OCI-LY1 (cell line): ENCODE results near the gene IGSF8.

Experiments used
- H2AFZ ChIP-seq: fragments of 200-600 bp; sonication (generic), shearing (Covaris generic); 2 replicates; pipeline ENCODE4 v1.6.0; 2014; ENCODE audit warnings: antibody characterized with exemption, mild to moderate bottlenecking, low read length
- H3F3A ChIP-seq: fragments of 200-600 bp; sonication (generic), shearing (Covaris generic); 2 replicates; pipeline ENCODE4 v1.6.0; 2014; ENCODE audit warnings: mild to moderate bottlenecking, antibody characterized with exemption, low read length, moderate library complexity; ENCODE audit not compliant: insufficient read depth
- H3K27ac ChIP-seq: fragments of 200-600 bp; sonication (generic); 2 replicates; pipeline ENCODE4 v1.5.1; 2014; ENCODE audit warnings: low read length, mixed run types, mild to moderate bottlenecking, low read depth; ENCODE audit not compliant: poor library complexity, severe bottlenecking
- H3K27me3 ChIP-seq: fragments of 200-600 bp; sonication (generic); 2 replicates; pipeline ENCODE4 v1.6.0; 2014; ENCODE audit warnings: antibody characterized with exemption, mild to moderate bottlenecking, low read length, moderate library complexity; ENCODE audit not compliant: insufficient read depth
- H3K36me3 ChIP-seq: fragments of 200-600 bp; sonication (generic); 2 replicates; pipeline ENCODE4 v1.6.1; 2014; ENCODE audit warnings: mild to moderate bottlenecking, antibody characterized with exemption, low read length, moderate library complexity, mixed read lengths; ENCODE audit not compliant: insufficient read depth
- H3K4me1 ChIP-seq: fragments of 200-600 bp; sonication (generic); 2 replicates; pipeline ENCODE4 v1.5.1; 2014; ENCODE audit warnings: mild to moderate bottlenecking, low read length, moderate library complexity; ENCODE audit not compliant: insufficient read depth, severe bottlenecking
- H3K4me2 ChIP-seq: fragments of 200-600 bp; sonication (generic), shearing (Covaris generic); 2 replicates; pipeline ENCODE4 v1.6.1; 2014; ENCODE audit warnings: low read length
- H3K4me3 ChIP-seq: fragments of 200-600 bp; sonication (generic); 2 replicates; pipeline ENCODE4 v1.5.1; 2014; ENCODE audit warnings: low read length, low read depth, mild to moderate bottlenecking, mixed read lengths; ENCODE audit not compliant: poor library complexity, severe bottlenecking
- H3K79me2 ChIP-seq: fragments of 200-600 bp; shearing (Covaris generic); 2 replicates; pipeline ENCODE4 v1.6.1; 2016; ENCODE audit warnings: mixed run types, low read length, mixed read lengths; ENCODE audit not compliant: insufficient read depth
- H3K9ac ChIP-seq: fragments of 200-600 bp; sonication (generic), shearing (Covaris generic); 2 replicates; pipeline ENCODE4 v1.6.1; 2014; ENCODE audit warnings: mild to moderate bottlenecking, low read length, mixed read lengths
- H3K9me2 ChIP-seq: fragments of 200-600 bp; sonication (generic), shearing (Covaris generic); 2 replicates; pipeline ENCODE4 v1.6.1; 2014; ENCODE audit warnings: low read depth, mild to moderate bottlenecking, low read length, mixed read lengths
- H3K9me3 ChIP-seq: fragments of 200-600 bp; shearing (Covaris generic); 2 replicates; pipeline ENCODE4 v1.6.1; 2014; ENCODE audit warnings: low read length, mixed read lengths
- H4K20me1 ChIP-seq: fragments of 200-600 bp; sonication (generic), shearing (Covaris generic); 2 replicates; pipeline ENCODE4 v1.6.0; 2016; ENCODE audit warnings: mild to moderate bottlenecking, low read length; ENCODE audit not compliant: insufficient read depth
- EZH2 ChIP-seq: fragments of 200-600 bp; sonication (generic), shearing (Covaris generic); IDR thresholded peaks from 2 replicates; pipeline ENCODE4 v1.8.0; 2017; ENCODE audit warnings: borderline replicate concordance, mixed run types, mild to moderate bottlenecking, antibody characterized with exemption, low read length, moderate library complexity, mixed read lengths
- TF ChIP-seq, protein P1 (sequence below): fragments of 200-600 bp; sonication (generic), shearing (Covaris generic); IDR thresholded peaks from 2 replicates; pipeline ENCODE4 v1.5.1; 2017; ENCODE audit warnings: mild to moderate bottlenecking, antibody characterized with exemption, low read length, moderate library complexity, mixed read lengths

IGSF8 gene

DNA sequence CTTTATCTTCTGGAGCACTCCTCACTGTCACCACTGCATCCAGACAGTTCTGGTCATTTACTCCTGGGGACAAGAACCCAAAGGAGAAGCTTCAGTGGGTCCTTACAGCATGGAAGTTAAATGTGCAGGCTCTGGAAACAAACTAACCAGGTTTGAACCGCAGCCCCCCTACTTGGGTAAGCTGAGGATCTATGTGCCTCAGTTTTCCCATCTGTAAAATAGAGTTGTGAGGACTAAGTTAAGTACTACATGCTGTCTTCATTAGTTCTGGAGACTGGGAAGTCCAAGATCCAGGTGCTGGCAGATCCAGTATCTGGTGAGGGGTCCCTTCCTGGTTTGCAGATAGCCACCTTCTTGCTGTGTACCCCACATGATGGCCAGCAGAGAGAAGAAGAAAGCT lies 9.1 kb upstream of the IGSF8 start:
- TF ChIP-seq, protein P1, sequence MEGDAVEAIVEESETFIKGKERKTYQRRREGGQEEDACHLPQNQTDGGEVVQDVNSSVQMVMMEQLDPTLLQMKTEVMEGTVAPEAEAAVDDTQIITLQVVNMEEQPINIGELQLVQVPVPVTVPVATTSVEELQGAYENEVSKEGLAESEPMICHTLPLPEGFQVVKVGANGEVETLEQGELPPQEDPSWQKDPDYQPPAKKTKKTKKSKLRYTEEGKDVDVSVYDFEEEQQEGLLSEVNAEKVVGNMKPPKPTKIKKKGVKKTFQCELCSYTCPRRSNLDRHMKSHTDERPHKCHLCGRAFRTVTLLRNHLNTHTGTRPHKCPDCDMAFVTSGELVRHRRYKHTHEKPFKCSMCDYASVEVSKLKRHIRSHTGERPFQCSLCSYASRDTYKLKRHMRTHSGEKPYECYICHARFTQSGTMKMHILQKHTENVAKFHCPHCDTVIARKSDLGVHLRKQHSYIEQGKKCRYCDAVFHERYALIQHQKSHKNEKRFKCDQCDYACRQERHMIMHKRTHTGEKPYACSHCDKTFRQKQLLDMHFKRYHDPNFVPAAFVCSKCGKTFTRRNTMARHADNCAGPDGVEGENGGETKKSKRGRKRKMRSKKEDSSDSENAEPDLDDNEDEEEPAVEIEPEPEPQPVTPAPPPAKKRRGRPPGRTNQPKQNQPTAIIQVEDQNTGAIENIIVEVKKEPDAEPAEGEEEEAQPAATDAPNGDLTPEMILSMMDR = no peak
- no peak for TF ChIP-seq EZH2
- H3K9me3 ChIP-seq = no peaks in the 10 kb centered on the region
- no peak overlapping the region for H3K4me3 ChIP-seq
- no peaks in the 10 kb centered on the region for H3K36me3 ChIP-seq
- no peaks in the 10 kb centered on the region for H3F3A ChIP-seq
- no peak overlapping the region for H2AFZ ChIP-seq
- no peak overlapping the region for H3K9ac ChIP-seq
- H3K27me3 ChIP-seq = no peaks in the 10 kb centered on the region
- no peaks in the 10 kb centered on the region for H3K9me2 ChIP-seq
- H3K79me2 ChIP-seq = no peaks in the 10 kb centered on the region
- no peak overlapping the region for H3K4me2 ChIP-seq
- no peaks in the 10 kb centered on the region for H3K4me1 ChIP-seq
- H4K20me1 ChIP-seq = no peaks in the 10 kb centered on the region
- no peak overlapping the region for H3K27ac ChIP-seq

DNA sequence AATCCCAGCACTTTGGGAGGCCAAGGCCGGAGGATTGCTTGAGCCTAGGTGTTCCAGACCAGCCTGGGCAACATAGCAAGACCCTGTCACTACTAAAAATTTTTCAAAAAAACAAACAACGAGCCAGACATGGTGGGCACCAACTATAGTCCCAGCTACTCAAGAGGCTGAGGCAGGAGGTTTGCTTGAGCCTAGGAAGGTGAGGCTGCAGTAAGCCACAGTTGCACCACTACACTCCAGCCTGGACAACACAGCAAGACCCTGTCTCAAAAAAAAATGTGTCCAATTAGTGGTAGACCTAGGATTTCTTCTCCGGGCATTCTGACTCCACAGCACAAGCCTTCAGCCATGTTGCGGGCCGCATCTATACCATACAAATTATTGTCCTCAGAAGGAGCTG lies 6.7 kb upstream of the IGSF8 start:
- Histone ChIP-seq H4K20me1 (no peaks in the 10 kb centered on the region), H3K9me2 (no peaks in the 10 kb centered on the region), H3F3A (no peaks in the 10 kb centered on the region), H3K27ac (no peak overlapping the region), H3K9me3 (no peaks in the 10 kb centered on the region), H3K36me3 (no peaks in the 10 kb centered on the region), H3K27me3 (no peaks in the 10 kb centered on the region), H3K4me2 (no peak overlapping the region), H3K4me3 (no peak overlapping the region), H2AFZ (no peak overlapping the region), H3K79me2 (no peaks in the 10 kb centered on the region), H3K4me1 (peaks cover 9% of the 10 kb centered on the region), H3K9ac (no peak overlapping the region)
- TF ChIP-seq, protein P1 = no peak
- no peak for TF ChIP-seq EZH2

DNA sequence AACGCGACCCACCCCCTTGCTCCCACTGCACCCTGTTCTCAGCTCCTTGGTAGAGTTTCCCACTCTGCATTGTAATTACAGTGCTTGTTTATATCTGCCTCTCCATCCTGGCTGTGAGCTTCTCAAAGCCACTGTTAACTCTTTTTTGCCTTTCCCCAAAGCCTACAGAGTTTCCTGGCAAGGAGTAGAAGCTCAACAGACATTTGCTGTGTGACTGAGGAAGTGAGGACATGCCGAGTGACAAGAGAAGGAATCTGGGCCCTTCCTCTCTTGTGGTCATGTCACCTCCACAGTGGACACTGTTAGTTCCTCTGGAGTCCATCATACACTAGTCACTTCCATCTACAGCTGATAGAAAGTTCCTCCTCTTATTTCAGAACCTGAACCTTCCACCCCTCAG lies 6.1 kb upstream of the IGSF8 start:
- no peaks in the 10 kb centered on the region for H3K9me2 ChIP-seq
- peaks cover 10% of the 10 kb centered on the region for H3K4me1 ChIP-seq
- TF ChIP-seq EZH2 = no peak
- TF ChIP-seq, protein P1 = no peak
- H3F3A ChIP-seq = no peaks in the 10 kb centered on the region
- H3K27ac ChIP-seq = no peak overlapping the region
- no peaks in the 10 kb centered on the region for H3K9me3 ChIP-seq
- no peaks in the 10 kb centered on the region for H3K36me3 ChIP-seq
- H4K20me1 ChIP-seq = no peaks in the 10 kb centered on the region
- H3K27me3 ChIP-seq = no peaks in the 10 kb centered on the region
- H3K79me2 ChIP-seq = no peaks in the 10 kb centered on the region
- H2AFZ ChIP-seq = no peak overlapping the region
- H3K9ac ChIP-seq = no peak overlapping the region
- no peak overlapping the region for H3K4me3 ChIP-seq
- H3K4me2 ChIP-seq = no peak overlapping the region
